HG02840 (cell line): ENCODE data around the gene RPL22L1.
"Not testable (repeated sequence)": the region's sequence is repeated elsewhere in the genome, so short reads cannot be mapped to it uniquely, and the experiment has no call there.

Experiments used
- ATAC-seq: cut with Tn5 transposase; IDR thresholded peaks from one replicate; pipeline ENCODE4 v1.9.1; 2021; ENCODE audit warnings: mild to moderate bottlenecking, moderate library complexity, moderate number of reproducible peaks; ENCODE audit not compliant: unreplicated experiment, low FRiP score

Gene RPL22L1

DNA sequence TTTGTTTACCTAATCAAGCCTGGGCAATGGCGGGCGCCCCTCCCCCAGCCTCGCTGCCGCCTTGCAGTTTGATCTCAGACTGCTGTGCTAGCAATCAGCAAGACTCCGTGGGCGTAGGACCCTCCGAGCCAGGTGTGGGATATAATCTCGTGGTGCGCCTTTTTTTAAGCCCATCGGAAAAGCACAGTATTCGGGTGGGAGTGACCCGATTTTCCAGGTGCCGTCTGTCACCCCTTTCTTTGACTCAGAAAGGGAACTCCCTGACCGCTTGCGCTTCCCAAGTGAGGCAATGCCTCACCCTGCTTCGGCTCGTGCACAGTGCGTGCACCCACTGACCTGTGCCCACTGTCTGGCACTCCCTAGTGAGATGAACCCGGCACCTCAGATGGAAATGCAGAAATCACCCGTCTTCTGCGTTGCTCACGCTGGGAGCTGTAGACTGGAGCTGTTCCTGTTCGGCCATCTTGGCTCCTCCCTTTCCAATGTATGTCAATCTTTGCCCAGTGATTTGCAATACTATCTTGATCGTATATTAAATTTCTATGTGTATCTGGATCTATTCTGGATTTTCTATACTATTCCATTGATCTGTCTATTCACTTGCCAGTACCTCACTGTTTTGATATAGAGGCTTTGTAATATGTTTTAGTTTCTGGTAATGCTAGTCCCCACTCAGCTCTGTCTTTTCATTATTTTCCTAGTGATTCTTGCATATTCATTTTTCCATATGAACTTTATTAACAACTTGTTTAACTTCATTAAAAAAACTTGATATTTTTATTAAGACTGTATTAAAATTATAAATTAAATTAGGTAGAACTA lies 14.3 kb upstream of the RPL22L1 start:
- not testable (repeated sequence) for ATAC-seq

DNA sequence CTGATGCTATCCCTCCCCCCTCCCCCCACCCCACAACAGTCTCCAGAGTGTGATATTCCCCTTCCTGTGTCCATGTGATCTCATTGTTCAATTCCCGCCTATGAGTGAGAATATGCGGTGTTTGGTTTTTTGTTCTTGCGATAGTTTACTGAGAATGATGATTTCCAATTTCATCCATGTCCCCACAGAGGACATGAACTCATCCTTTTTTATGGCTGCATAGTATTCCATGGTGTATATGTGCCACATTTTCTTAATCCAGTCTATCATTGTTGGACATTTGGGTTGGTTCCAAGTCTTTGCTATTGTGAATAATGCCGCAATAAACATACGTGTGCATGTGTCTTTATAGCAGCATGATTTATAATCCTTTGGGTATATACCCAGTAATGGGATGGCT lies 8.7 kb upstream of the RPL22L1 start:
- ATAC-seq = not testable (repeated sequence)

DNA sequence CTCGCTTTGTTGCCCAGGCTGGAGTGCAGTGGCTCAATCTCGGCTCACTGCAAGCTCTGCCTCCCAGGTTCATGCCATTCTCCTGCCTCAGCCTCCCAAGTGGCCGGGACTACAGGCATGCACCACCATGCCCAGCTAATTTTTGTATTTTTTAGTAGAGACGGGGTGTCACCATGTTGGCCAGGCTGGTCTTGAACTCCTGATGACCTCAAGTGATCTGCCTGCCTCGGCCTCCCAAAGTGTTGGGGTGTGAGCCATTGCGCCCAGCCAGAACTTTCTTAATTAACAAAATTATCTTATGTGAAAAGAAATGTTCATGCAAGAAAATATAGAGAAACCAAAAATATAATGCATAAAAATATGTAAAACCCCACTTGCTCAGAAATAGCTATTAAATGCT lies 7.3 kb upstream of the RPL22L1 start:
- ATAC-seq = not testable (repeated sequence)

DNA sequence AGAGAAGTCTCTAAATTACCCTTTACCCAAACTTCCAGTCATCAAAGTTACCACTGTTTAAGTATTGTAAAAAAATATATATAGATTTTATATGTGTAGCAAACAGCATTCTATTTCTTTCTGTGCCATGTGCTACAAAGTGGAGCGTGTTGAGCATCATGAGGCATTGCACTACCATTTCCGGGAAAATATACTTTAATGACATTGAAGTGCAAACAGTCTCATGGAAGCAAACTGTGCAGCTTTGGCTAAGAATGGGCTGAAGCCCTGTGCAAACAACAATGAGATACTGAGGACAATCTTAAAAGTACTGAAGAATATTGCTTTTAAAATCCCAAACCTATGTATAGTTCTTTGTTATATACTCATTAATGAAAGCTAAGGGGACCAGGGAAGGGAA lies 6.5 kb upstream of the RPL22L1 start:
- ATAC-seq = no peak

DNA sequence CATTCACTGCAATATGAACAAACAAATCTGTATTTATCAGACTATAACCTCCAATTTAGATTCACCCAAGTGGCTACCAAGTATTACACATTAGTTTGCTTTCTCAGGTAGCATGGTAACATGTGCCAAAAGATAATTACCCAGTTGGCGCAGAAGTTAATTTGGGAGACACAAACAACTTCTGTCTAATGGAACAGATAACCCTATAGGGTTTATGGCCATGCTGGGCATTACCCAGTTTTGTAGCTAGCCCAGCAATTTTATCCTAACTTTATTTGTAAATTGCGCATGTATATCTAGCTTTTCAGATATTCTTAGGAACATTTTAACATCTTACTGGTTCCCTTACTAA lies 780 bp downstream of the RPL22L1 start:
- ATAC-seq = no peak

DNA sequence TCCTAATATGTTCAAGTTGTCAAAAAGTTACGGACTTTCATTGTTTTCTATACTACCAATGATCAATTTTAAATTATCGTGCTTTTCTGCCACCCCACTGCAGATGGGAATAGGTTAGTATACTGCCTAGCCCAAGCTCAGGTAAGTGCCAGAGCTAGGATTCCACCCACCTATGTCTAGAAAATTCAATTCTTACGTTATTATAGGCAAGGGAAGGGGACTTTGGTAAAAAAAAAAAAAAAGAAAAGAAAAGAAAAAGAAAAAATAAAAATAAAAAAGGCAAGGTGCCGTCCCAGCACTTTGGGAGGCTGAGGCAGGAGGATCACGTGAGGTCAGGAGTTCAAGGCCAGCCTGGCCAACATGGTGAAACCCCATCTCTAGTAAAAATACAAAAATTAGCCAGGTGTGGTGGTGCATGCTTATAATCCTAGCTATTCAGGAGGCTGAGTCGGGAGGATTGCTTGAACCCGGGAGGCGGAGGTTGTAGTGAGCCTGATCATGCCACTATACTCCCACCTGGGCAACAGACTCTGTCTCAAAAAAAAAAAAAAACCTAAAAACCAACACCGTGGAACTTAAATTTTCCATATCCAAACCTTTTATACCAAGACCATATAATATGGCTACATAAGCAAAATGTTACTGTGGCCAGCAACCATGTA lies 1.3 kb downstream of the RPL22L1 start:
- no peak for ATAC-seq

DNA sequence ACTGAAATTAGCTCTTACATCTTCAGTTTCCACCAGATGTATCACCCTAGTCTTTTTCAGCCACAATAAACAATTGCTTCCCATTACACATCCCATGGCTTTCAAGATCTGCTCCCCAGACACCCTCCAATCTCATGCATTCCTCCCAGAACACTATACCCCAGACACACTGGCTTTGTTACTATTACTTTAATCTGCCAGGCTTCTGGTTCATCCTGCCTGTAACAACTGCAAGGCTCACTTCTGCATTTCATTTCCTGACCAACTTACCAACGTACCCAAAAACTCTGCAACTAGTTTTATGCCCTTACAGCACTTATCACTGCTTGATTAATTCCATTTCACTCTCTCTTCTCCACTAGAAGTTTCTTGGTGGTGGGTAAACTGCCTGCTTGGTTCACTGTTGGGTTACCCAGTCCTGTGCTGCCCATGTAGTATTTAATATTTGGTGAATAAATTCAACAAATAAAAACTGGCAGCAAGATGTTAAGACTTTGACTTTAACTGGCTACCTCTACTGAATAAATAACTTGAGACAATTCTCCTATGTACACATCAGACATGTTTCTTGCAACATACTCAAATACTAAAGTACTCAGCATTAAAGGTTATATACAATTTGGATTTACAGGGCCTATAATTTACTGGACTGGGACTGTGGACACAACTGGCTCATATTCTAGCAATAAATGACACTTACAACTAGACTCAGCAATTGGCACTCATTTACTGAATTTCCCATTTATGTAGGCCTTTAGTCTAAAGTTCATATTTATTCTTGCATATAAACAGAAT lies 2.7 kb downstream of the RPL22L1 start:
- ATAC-seq = no peak

DNA sequence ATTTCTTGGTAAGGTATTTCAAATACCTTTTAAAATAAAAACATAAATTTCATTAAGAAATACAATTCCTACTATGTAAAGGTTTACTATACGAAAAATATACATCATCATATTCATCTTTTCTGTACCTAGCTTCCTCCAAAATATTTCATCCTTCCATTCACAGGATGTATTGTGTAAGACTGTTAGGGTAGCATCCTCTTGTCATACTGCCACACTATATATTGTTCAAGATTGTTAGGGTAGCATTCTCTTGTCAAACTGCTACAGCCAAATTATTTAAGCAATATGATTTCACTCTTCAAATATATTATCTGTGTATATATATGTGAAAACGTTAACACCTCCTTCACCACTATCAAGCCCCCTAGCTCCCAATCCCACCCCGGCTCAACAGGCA lies 3.5 kb downstream of the RPL22L1 start:
- ATAC-seq = no peak

DNA sequence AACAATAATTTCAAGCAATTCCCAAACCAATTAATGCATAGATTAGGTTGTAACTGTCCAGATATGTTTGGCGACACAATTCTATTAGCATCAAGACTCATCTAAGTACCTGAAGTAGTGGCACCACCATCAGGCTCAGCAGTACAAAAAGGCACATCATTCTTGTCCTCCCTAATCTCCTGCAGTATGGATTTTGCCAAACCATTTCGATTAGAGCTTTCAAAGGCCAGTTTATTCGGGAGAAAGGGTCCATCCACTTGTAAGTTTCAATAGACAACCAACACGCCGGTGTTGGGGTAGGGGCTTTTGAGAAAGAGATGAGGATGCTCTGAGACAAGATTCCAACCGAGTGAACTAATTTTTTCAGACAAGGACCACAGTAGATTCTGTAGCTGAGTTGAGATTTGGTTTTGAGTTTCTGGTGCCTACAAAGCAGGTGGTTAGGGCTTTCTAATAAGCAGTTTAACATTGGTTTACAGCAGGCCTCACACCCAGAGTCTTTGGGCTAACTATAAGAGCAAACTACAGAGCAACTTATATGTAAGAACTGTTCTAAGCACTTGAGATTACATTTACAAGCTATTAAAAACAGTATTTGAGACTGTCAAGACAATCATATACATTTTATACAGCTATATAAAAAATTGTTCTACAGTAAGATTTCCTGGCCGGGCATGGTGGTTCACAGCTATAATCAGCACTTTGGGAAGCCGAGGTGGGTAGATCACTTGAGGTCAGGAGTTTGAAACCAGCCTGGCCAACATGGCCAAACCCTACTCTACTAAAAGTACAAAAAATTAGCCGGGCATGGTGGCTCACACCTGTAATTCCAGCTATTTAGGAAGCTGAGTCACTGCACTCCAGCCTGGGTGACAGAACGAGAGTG lies 4.5 kb downstream of the RPL22L1 start:
- ATAC-seq = no peak

DNA sequence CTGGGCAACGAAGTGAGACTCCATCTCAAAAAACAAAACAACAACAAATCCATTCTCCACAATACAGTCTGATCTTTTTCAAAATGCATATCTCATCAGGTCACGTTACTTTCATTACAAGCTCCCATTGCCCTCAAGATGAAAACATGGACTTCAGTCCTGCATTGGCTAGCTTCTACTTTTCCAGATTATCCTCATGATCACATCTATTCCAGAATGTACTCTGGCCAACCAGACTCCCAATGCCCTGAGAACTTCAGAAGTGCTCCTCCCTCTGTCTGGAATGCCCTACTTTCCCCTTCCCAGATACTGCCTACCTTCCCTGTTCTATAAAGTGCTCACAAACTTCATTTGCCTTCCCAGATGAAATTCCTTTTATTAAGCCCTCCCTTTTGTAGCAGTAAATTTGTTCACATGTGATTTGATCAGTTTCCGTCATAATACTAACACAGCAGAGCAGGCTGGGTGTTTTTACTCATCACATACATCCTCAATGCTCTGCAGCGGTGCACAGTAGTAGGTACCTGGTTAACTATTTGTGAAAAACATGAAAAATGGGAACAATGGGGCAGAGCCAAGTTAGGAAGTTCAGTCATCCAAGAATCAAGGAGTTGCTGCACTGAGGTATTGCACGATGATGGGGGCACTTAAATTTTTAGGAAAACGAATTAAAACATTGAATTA lies 5.3 kb downstream of the RPL22L1 start:
- ATAC-seq = no peak

DNA sequence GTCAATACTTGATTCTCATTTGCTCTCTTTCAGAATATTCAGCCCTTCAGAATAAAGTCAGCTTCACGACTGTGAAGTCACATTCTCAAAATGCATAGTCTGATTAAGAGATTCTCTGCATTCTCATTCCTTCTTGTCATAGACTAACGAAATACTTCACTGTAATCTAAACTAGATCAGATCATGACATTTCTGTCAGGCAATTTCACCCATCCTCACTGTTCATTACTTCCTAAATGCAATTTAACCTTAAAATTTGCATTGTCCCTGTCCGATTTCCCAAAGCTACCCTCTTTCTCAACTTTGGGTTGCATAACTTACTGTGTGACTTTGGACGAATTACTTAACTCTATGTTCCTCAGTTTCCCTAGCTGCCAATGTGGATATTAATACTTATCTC lies 6.2 kb downstream of the RPL22L1 start:
- no peak for ATAC-seq

DNA sequence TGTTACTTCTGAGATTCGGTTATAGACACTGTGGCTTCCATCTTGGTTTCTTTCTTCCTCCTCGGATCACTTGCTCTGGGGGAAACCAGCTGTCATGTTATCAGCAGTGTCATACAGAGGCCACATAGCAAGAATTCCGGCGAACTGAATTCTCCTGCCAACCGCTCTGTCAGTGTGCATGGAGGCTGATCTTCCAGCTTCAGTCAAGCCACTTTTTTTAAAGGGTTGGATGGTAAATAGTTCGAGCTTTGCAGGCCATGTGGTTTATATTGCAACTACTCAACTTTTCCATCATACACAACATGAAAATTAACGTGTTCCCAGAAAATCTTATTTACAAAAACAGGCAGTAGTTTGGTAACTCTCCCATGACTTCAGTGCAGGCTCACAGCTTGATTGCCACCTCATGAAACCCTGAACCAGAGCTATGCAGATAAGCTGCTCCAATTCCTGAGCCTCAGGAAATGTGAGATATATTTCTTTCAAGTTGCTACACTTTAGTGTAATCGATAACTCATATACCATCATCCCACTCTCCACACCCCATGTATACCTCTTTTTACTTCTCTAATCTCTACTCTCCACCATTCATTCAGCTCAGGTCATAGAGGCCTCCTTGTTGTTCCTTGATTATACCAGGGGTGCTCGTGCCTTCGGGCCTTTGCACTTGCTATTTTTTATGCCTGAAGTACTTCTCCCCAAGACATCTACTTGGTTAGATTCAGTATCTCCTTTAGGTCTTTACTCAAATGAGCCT lies 7.2 kb downstream of the RPL22L1 start:
- no peak for ATAC-seq

DNA sequence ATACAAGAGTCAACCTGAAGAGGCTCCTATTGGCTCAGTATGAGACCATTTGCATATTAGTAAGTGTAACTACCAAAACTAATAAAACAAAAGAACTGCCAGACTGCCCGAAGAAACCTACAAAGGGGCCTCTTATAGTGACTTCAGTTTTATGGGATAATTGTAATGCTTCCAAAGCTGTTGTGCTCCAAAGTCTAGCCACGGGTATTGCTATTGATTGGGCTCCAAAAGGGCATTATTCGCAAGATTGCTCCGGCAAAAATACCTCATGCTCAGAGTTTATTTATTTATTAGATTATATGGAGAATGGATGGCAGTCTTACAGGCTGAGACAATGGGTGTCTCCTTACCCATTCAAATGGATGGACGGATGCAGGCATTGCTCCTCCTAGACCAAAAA lies 11.4 kb downstream of the RPL22L1 start:
- no peak for ATAC-seq

DNA sequence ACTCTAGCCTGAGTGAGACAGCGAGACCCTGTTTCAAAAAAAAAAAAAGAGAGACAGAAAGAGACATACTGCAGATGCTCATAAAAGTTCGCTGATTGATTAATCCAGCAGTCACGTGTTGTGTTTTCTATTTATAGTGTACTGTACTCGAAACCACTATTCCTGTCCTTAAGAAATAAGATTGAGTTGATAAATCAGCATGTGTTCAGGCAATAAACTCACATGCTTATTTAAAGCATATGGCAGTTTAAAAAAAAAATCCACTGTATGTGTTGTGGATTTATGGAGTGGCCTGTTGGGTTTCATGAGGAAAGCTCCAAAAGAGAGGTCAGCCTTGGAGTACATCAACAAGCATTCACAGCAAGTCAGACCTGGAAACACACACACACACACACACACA lies 17.7 kb downstream of the RPL22L1 start:
- no peak for ATAC-seq

DNA sequence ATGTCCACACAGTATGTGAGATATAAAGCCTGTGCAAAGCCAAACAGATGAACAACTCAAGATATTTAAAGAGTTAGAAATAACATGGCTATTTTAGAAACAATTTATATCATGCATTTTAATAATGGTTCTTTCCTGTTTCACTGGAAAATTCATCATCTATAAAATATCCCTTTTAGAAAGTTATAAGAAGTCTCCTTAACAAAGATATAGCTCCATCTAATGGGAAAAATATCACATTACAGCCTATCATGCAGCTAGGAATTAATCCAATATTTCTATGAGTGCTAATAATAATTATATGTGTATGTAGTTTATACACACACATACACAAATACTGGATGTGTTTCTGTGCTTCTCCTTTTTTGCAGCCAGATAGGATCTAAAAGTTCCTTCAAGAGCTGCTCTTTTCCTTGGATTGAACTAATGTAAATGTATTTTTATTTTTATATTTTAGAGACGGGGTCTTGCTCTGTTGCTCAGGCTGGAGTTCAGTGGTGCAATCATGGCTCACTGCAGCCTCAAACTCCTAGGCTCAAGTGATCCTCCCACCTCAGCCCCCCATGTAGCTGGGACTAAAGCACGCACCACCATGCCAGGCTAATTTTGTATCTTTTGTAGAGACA lies 21.6 kb downstream of the RPL22L1 start:
- no peak for ATAC-seq

DNA sequence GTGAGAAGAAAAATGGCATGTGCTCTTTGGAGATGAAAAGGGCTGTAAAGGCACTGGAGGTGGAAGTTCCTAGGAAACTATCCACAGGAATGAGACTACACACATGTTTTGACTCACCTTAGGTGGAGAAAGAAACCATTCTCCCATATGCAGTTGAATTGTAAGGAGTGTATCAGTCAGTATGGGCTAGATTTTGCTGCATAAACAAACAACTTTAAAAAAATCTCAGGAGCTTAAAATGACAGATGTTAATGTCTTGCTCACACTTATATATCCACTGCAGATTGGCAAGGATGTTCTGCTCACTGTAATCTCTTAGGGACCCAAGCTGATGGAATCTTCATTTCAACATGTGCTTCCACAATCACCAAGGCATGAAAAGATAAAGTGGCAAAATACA lies 25.6 kb downstream of the RPL22L1 start:
- no peak for ATAC-seq

DNA sequence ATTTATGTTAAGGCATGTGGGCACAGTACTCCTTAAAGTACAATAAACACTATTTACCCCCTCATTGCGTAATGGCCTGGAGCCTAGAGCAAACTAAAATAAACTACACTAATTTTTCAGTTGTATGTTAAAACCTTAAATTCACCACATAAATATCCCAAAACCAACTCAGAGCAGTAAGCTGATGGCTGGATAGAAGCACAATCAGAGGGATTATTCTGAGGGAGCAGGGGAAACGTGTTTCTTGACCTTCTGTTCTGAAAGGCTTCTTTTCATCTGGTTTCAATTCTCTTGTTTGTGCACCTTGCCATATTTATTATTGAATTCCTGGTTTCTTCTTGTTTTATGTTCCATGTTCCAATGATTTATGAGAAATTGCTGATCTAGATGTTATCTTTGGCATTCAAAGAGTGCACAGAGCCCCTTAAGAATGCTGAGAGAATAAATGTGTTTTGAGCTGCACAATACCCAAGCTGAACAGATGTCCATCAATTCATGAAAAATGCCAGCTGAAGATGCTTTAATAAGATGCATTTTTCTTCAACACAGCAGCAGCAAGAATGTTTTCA lies 29.6 kb downstream of the RPL22L1 start:
- ATAC-seq = no peak

DNA sequence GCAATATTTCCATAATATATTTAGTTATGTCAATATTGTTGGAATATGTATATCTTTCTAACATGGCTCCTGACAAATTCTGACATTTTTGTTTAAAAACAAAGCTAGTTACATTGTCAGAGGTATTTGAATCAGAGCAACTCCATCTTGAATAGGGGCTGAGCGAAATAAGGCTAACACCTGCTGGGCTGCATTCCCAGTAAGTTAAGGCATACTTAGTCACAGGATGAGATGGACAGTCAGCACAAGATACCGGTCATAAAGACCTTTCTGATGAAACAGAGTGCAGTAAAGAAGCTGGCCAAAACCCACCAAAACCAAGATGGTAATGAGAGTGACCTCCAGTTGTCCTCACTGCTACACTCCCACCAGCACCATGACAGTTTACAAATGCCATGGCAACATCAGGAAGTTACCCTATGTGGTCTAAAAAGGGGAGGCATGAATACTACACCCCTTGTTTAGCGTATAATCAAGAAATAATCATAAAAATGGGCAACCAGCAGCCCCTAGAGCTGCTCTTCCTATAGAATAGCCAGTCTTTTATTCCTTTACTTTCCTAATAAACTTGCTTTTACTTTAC lies 30.4 kb downstream of the RPL22L1 start:
- ATAC-seq = no peak
